Measurements from ENCODE around the gene HCN1.
"Not testable (repeated sequence)": the region's sequence is repeated elsewhere in the genome, so short reads cannot be mapped to it uniquely, and the experiment has no call there.

Gene HCN1

GRCh38 chr5:45627076-45627656, 69.0 kb downstream of the HCN1 start:
- intact Hi-C loops (cut with DNase I) = no loop called here

GRCh38 chr5:45623832-45624231, 72.3 kb downstream of the HCN1 start:
- no peak for DNase-seq
- intact Hi-C loops (cut with DNase I) = no loop called here

More at GRCh38 chr5:45627076-45627656, 69.0 kb downstream of the HCN1 start:
- no peak for DNase-seq

- intact Hi-C loops (cut with DNase I) = no loop called here
- DNase-seq = no peak
These were observed 73.8 kb downstream of the HCN1 start for GRCh38 chr5:45622365-45622764.

GRCh38 chr5:45617859-45618416, 78.2 kb downstream of the HCN1 start:
- no peak for DNase-seq
- intact Hi-C loops (cut with DNase I) = no loop called here

GRCh38 chr5:45609661-45610060, 86.5 kb downstream of the HCN1 start:
- no peak for DNase-seq
- intact Hi-C loops (cut with DNase I) = no loop called here

DNA sequence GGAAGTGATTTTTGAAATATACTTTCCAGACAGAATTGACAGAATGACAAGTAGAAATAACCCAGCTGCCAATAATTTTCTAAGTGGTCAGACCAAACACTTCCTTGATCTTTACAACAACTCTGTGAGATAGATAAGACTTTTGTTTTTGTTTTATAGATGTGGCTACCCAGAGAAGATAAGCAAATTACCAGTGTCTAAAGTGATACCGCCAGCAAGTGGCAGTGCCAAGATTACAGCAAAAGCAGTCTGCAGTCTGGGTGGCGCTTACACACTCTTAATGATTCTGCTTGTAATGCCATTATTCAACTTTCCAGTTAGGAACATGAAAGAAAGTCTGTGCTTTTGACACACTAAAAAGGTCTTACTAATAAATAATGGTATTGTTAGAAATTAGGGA, 92.1 kb downstream of the HCN1 start:
- intact Hi-C loops (cut with DNase I) = no loop called here
- DNase-seq = no peak

DNA sequence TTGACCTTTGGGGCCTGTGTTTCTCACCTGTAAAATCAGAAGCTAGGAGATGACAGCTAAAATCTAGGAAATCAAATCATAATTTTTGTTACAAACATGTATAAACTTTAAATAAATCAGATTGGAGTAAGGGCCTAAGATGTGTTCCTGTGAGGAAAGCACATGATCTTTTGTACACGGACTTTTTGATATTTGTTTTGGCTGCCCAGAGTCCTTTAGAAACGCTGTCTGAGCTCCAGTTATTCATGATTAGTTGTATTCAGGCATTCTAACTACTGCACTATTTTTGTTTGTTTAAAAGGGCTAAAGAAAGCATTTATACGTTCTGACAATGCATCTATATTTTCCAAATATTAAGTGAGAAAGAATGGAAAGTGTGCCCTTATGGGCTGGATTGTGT, 94.8 kb downstream of the HCN1 start:
- no peak for DNase-seq
- intact Hi-C loops (cut with DNase I) = no loop called here

DNA sequence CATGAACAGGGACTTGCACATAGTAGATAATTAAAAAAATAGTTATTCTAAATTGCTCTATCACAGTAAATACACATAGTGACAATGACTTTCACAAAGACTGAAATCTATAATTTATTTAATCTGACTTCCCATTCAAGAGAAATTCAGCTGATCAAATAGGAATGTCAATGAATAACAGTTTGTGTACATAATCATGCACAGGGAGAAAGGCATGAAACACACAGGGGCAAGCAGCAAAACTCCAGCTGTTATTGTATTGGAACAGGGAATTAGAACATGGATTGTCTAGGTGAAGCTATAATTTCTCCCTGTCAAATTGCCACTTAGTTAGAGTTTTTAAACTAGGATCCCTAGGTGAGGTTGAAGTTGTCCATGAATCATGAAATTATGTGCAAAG, 99.9 kb downstream of the HCN1 start:
- intact Hi-C loops (cut with DNase I) = no loop called here
- DNase-seq = no peak

DNA sequence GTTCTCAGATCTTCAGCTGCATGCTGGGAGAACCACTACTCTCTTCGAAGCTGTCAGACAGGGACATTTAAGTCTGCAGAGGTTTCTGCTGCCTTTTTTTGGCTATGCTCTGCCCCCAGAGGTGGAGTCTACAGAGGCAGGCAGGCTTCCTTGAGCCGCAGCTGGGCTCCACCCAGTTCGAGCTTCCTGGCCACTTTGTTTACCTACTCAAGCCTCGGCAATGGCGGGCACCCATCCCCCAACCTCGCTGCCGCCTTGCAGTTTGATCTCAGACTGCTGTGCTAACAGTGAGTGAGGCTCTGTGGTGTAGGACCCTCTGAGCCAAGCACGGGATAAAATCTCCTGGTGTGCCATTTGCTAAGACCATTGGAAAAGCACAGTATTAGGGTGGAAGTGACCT, 110.2 kb downstream of the HCN1 start:
- not testable (repeated sequence) for DNase-seq

GRCh38 chr5:45578270-45578669, 117.9 kb downstream of the HCN1 start:
- intact Hi-C loops (cut with DNase I) = no loop called here
- DNase-seq = peak in 6 of 42 donors; percentile 13 to 39 (median 24)

More for the DNA sequence above, 110.2 kb downstream of the HCN1 start:
- intact Hi-C loops (cut with DNase I) = not testable (repeated sequence)

DNA sequence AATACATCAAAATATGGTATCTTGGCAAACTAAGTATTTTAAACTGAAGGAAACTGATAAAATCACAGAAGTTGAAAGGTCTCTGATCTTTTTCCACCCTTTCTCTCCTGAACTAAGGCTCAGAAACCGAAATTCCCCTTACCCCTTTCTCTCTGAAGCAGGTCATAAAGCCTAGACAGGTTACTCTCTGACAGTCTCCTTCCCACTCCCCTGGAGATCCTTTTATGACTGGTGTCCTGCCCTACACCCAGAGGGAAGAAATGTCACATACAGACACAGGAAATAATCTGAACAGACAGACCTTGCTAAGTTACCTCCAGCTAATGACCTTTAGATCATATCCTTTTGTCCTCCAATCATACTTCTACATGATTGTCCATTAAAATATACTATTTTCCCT, 127.4 kb downstream of the HCN1 start:
- DNase-seq = no peak
- intact Hi-C loops (cut with DNase I) = no loop called here

DNA sequence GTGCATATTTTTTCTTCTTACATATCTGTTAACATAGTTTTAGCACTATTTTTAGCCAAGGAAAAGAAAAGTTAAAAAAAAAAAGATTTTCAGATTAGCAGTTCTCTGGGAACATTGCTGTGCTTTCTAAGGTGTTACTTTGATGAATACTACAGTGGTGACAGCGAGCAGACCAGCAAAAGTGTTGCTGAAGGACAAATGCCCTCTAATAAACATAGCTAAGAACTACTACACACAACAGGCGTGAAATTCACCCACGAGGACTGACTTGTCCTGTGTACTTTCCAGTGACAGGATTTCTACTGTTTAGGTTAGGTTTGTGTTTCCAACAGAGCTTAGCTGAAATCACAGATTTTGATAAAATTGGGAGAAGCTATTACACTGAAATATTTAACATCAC, 153.8 kb downstream of the HCN1 start:
- intact Hi-C loops (cut with DNase I) = no loop called here
- DNase-seq = no peak

DNA sequence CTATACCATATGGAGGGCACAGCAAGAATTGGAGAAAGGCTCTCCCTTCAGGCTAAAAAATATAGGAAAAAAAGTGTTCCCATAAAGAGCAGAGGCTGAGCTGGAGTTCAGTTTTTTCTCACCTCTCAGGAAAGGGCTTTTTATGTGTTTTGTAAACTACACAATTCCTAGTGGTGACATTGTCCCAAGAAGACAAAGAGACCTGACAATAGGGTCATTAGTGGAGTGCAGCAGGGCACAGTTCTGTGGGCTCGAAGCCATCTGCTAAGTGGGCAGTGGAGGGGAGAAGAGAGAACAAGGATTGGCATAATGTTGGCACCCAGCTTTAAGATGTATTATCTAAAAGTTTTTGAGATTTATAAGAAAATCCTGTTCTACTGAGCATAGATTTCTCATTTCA, 162.5 kb downstream of the HCN1 start:
- intact Hi-C loops (cut with DNase I) = no loop called here
- no peak for DNase-seq

- DNase-seq = no peak
- intact Hi-C loops (cut with DNase I) = no loop called here
These were observed 163.2 kb downstream of the HCN1 start for GRCh38 chr5:45532826-45533624.

DNA sequence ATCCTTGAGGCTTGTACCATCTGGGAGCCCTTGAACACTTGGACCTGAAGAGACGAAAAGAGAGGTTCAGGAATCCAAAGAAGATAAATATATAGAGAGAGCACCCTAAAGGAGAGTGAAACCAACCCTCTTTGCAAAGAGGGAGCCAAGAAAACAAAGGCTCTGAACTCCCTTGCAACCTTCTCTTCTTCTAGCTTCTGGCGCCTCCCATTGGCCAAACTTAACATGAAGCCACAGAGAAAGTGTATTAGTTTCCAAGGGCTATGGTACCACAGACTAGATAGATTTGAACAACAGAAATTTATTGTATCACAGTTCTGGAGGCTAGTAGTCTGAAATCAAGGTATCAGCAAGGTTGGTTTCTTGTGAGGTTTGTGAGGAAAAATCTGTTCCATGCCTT, 175.1 kb downstream of the HCN1 start:
- DNase-seq = peak in 1 of 42 donors; percentile 8
- intact Hi-C loops (cut with DNase I) = no loop called here

GRCh38 chr5:45512521-45512920, 183.7 kb downstream of the HCN1 start:
- intact Hi-C loops (cut with DNase I) = no loop called here
- no peak for DNase-seq

DNA sequence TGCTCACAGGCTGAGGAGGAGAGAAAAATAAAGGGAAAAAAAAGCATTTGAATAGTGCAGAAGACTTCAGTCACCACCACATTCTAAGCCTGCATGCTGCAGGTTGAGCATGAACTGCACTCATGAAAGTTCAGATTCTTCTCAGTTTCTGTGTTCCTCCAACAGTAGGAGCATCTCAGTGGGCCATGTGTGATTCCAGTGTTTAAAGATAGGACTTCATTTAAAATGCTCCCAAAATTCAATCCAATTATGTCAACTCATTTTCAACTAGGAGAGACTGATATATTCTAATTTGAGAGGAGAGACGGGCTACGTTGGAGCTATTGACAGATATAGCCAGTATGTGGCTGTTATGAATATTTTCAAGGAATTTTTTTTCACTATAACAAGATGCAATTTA, 186.8 kb downstream of the HCN1 start:
- intact Hi-C loops (cut with DNase I) = no loop called here
- no peak for DNase-seq

DNA sequence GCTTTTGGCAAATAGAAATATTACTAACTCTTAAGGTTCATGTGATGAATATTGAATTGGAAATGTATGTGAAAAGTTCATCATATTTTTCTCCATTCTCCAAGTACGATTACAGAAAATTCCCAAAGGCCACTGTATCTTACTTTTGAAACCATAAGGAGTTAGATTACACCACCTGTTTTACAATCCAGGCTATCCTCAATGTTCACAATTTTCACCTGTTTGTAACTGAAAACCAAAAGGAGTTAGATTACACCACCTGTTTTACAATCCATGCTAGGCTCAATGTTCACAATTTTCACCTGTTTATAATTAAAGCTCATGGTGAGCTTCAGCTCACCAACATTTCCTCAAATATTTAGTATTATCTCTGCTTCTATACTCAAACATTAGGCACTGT, 188.0 kb downstream of the HCN1 start:
- no peak for DNase-seq
- intact Hi-C loops (cut with DNase I) = no loop called here

GRCh38 chr5:45507178-45507577, 189.0 kb downstream of the HCN1 start:
- intact Hi-C loops (cut with DNase I) = no loop called here
- DNase-seq = peak in 11 of 42 donors; percentile 1 to 57 (median 22)

DNA sequence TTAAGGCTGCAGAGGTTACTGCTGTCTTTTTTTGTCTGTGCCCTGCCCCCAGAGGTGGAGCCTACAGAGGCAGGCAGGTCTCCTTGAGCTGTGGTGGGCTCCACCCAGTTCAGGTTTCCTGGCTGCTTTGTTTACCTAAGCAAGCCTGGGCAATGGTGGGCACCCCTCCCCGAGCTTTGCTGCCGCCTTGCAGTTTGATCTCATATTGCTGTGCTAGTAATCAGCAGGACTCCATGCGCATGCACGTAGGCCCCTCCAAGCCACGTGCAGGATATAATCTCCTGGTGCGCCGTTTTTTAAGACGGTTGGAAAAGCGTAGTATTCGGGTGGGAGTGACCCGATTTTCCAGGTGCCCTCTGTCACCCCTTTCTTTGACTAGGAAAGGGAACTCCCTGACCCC, 197.2 kb downstream of the HCN1 start:
- intact Hi-C loops (cut with DNase I); DNase-seq: not testable (repeated sequence)

- intact Hi-C loops (cut with DNase I) = no loop called here
- DNase-seq = no peak
These were observed 204.8 kb downstream of the HCN1 start for GRCh38 chr5:45491368-45491767.
